GM18508 (cell line): ENCODE data around the gene STARD9.
"Not testable (repeated sequence)": the region's sequence is repeated elsewhere in the genome, so short reads cannot be mapped to it uniquely, and the experiment has no call there.

Source experiments
- ATAC-seq: cut with Tn5 transposase; IDR thresholded peaks from one replicate; pipeline ENCODE4 v1.9.1; 2021; ENCODE audit warnings: moderate number of reproducible peaks; ENCODE audit not compliant: insufficient read depth, unreplicated experiment

Gene STARD9

DNA sequence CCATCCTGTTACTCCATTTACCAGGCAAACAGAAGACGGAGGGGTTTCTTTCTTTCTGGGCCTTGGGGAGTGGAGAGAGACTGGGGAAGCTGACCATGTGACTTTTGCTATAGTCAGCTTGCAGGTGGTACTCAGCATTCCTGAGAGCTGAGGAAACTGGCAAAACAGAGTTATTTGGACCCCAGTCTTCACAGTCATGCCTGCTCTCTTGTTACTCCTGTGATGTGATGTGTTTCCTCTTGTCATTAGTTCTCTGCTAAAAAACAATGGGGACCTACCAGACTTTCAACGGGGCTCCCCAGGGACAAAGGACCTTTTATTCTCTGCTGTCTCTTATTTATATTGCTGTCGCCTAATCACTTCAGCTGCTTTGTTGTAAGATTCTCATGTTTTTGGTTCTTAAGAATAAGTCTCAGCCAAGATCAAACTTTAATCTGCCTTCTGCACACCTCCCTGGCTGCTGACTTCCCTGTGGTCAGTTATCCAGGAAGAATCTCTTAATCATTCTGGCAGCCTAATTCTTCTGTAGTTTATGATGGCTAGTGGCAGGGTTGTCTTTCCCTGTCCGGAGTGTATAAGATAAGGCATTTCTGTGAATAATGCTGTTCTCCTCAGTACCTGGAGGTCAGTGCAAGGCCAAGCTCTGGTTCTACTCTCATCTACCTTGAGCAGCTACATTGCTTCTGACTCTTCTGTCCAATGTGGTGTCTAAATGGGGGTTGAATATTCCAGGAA is 8.8 kb downstream of the STARD9 start:
- no peak for ATAC-seq

DNA sequence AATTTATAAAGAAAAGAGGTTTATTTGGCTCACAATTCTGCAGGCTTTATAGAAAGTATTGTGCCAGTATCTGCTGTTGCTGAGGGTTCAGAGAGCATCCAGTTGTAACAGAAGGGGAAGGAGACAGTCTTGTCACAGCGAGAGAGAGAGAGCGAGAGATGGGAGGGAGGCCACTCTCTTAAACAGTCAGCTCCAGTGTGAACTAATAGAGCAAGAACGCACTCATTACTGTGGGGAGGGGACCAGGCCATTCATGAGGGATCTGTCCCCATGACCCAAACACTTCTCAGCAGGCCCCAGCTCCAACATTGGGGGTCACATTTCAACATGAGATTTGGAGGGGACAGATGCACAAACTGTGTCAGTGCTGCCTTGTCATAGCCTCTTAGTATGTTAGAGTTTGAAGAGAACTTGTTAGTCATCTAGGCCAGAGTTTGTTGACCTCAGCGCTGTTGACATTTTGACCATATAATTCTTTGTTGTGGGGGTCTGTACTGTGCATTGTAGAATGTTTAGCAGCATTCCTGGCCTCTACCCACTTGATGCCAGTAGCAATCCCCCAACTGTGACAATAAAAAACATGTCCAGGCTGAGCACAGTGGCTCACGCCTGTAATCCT is 15.3 kb downstream of the STARD9 start:
- ATAC-seq, result no peak

DNA sequence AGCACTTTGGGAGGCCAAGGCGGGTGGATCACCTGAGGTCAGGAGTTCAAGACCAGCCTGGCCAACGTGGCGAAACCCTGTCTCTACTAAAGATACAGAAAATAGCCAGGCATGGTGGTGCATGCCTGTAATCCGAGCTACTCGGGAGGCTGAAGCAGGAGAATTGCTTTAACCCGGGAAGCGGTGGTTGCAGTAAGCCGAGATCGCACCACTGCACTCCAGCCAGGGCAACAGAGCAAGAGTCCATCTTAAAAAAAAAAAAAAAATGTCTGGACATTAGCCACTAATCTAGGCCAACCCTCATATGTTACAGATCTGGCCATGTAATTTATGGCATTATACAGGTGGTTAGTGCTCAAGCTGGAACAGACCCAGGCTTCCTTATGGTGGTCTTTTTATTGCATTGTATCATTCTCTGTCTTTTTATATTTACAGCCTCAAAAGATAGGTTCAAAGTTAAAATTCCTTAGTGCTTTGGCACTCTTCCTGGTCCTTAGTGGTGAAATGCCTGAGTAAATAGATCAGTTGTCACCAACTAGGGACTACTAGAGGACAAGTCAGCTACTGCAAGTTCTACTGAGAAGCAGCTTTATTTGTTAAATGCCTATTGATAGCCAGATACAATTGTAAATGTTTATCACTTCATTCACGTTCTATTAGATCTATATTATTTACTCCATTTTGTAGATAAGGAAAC is 16.0 kb downstream of the STARD9 start:
- ATAC-seq, result no peak

DNA sequence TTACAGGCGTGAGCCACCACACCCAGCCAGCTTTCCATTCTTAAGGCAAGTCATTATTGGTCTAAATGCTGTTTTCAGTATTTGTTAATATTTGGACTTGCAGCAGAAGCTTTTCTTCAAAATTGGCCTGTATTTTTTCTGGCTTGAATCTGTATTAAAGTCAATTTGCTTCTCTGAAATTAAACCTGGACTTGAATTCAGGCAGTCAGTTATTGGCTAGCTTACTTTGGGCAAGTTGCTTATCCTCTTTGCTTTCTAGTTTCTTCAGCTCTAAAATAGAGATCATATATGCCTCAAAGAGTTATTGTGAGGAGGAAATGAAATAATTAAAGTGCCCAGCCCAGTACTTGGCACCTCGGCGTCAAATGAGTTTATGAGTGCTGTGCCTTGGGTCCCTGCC is 17.3 kb downstream of the STARD9 start:
- ATAC-seq, result no peak

DNA sequence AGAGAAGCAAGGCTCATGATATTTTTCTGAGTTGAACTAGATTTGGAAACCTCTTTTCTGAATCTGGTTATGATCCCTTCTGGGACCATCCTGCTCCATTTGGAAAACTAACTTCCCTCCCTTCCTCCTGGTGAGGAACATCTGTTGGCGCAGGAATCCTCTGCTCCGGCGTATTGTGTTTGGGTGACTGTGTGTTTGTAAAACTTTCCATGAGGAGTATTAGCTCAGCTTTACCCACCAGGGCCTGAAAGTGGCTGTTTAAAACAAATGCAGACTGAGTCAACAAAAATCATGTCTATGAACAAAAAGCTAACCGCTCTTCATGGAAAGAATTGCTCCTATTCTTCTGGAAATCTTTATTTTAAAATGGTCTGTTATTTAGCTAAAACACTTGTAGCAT is 17.7 kb downstream of the STARD9 start:
- no peak for ATAC-seq

DNA sequence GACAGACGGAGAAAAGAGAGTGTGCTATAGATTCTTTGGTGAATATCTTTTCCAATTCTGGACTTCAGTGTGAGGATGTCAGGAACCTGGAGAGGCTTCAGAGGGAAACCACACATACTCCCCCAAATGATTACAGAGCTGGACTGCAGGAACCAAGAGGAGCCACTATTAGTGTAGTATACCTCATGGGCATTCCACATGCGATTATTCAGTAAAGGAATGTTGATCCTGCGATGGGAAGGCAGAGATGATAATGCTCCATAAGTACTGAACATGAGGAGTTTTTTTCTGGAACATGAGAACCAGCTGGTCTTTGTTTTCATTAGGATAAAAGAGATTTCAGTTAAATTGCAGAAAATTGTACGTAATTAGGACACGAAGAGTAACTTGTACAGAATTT is 18.7 kb downstream of the STARD9 start:
- ATAC-seq, result no peak

DNA sequence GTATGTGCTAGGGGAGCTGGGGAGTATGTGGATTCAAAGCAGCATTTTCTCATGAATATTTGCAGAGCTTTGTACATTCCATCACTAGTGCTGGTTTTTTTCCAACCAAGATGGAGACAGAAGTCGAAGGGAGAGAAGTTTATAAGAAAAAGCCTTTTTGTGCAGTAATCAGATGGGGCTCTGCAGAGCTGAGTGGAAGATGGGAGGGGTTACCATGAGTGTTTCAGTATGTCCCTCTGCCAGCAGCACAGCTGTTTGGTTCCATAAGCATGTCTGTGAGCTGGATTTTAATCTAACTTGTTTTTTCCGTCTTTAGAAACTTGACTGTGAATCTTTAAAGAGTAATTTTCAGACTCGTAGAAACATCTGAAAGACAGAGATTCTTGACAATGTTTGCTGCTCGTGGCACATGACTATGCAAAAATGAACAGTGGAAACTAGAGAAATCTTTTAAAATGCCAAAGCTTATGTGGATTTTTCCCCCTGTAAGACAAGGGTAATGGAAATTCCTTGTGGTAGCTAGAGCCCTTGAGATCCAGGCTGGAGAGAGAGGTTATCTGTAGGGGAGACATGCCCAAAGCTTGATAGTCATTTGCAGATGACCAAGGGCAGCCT is 20.3 kb downstream of the STARD9 start:
- ATAC-seq, result no peak

DNA sequence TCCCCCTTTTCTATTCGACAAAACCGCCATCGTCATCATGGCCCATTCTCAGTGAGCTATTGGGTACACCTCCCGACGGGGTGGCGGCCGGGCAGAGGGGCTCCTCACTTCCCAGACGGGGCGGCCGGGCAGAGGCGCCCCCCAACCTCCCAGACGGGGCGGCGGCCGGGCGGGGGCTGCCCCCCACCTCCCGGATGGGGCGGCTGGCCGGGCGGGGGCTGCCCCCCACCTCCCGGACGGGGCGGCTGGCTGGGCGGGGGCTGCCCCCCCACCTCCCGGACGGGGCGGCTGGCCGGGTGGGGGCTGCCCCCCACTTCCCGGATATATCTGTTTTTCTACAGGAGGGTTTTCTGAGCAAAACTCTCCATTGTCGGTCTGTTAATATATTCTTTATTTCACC is 25.9 kb downstream of the STARD9 start:
- not testable (repeated sequence) for ATAC-seq

DNA sequence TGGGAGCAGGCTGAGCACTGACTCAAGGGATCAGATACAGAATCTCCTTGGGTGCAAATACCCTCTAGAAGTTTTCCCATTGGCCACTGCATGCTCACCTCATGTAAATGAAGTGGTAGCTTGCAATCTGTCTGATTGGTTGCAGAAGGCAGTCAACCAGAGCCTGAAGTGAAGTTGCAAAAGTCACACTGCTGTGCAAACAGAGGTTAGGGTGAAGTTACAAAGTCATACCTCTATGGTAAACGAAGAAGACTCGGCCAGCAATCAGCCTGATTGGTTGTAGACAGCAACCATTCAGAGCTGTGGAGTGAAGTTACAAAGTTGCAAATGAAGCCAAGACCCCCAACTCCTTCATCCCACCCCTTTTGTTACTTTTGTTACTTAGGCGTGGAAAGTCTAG is 27.1 kb downstream of the STARD9 start:
- no peak for ATAC-seq

DNA sequence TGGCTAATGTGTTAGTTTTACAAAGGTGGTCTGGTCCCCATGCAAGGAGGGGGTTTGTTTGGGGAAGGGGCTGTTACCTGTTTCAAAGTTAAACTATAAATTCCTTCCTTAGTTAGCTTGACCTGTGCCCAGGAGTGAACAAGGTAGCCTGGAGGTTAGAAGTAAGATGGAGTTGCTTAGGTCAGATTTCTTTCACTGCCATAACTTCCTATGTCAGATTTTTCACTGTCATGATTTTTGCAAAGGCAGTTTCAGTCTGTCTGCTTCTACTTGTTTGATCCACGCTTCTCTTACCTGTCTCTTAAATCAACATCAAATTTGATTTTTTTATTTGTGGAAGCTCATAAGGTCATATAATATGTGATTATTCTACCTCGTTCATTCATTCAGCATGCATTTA is 28.6 kb downstream of the STARD9 start:
- ATAC-seq, result no peak

DNA sequence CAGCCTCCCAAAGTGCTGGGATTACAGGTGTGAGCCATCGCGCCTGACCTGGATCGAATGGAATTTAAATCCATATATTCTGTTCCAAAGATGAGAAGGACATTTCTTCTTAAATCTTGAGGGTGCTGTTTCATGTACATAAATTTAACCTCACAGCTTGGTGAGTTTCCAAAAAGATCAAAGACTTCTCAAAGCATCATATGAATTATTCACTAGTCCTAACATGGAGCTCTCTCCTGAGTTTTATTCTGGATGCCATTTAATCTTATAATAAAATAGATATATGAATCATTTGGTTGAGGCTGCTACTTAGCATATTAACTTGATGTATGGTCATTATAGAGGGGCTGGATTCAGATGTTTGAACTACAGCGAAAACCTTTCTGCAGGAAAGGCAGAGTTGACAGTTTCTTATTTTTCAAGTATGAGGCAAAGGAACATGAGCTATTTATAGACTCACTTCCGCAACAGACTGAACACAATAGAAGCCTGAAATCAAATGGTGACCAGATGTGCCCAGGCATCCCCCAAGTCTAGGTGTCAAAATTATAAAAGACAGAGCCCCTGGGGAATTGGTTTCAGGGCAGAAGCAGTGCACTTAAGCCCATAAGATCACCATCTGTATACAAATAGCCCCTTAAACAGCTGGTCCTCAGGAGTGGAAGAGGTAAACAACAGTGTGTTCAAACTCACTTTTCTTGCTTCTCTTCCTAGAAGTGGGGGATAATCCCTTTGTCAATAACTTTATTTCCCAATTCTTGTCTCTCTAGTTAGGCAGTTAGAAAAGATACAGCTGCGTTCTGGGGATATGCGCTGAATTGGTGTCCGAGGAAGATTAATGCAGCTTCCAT is 29.7 kb downstream of the STARD9 start:
- ATAC-seq, result no peak

DNA sequence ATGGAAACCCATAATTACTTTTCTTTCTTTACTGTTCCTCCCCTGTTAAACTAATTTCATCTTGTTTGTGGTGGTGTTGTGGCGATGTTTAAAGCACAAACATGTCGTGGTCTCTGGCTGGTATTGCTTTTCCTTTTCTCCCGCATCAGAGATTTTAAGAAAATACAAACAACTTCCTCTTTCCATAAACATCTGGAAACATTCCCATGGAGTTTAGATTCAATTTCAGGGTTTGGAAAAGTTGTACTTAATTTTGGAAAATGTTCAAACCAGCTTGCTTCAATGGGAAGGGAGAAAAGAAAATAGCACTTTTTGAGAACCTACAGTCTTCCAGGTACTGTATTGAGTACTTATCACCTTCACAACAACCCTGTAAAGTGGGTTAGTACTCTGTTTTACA is 30.4 kb downstream of the STARD9 start:
- ATAC-seq, result no peak

DNA sequence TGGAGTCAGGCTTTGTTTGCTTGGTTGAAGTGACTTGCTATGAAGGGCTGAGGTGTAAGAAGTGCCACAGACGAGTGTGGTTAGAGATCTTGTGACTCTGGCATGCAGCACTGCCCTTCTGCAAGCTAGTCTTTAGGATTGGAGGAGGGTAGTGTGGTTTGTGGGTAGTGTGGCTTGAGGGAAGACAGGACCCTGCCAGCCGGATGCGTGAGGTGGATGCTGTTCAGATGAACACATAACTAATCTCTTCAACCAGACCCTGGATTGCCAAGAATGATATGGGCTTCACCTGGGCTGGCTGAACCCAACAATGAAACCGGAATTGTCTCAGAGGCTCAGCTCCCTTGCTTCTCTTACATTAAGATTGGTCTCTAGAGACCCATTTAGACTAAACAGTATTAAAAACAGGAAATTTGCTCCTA is 32.7 kb downstream of the STARD9 start:
- ATAC-seq, result no peak

DNA sequence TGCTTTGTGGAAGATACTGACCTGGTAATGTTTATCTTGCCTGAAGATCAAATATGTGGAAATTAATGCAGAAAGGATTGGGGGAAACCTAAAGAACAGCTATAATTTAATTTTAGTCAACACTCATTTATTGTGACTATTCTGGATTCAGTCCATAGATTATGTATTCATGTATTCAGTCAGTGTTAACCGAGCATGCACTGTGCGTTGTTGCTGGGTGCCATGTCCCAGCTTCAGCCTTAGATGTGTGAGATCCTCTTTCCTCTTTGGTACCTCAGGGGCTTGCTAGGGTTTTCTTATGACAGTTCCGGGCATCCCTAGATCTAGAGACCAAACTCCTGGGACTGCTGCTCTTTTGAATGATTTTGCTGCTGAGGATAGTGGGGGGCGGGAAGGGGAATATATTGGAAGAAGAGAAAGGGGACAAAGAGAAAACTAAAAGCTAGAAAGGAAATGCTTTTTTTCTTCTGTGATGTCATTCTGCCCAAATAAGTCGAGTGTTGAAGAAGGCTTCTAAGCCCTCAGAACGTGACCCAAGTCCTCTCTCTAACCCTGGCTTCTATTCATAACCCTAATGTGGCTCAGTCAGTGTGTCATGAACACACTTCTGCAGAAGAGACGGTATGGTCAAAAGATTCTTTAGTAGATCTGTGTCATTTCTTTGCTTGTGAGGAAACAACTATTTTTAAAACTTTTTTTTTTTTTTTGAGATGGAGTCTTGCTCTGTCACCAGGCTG is 33.5 kb downstream of the STARD9 start:
- ATAC-seq, result no peak

DNA sequence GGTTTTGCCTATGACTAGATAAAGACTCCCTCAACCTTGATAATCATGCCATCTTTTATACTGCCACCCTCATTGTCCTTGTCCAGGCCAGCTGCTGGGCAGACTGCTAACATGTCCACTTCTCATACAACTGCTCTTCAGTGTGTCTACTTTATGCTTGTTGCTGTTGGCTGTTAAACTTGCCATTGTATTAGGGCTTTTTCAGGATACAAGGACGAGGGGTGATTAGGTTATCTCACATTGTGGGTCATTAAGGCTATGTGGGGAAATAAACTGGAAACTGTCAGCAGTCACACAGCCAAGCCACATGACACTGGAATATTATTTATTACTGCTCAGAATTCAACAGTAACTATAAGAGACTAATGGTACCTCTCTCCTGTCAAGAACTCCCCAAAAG is 36.1 kb downstream of the STARD9 start:
- ATAC-seq, result no peak

DNA sequence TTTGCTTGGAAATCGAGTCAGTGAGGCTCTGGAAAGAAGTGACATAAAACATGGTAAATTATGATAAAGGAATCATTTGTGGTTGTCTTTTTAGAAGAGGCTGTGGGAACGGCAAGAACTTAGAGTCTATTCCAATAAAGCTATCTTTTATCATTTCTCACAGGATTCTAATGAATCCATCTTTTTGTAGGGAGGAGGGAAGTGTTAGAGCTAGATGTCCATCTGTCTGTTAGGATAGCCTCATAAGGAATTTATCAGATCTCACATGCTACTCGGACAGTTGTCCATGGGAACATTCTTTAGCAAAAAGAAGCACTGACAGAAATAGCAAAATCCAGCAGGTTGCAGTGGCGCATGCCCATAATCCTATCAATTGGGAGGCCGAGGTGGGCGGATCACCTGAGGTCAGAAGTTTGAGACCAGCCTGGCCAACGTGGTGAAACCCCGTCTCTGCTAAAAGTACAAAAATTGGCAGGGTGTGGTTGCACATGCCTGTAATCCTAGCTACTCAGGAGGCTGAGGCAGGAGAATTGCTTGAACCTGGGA is 37.0 kb downstream of the STARD9 start:
- no peak for ATAC-seq

DNA sequence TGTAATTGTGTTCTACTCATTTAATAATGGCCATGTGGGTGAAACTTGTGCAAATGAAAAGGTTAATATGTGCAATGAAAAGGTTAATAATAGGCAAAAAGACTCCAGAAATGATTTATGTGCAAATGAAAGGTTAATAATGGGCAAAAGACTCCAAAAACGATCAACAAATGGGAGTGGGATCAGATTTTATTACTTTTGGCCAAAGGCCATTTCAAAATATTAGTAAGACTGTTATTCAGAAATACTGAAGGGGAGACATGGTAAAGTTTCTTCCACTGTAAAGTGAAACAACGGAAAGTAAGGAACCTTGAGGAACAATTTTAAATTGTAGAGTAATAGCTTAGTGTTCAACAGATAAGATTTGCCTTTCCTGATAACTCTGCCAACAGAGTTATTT is 40.7 kb downstream of the STARD9 start:
- no peak for ATAC-seq

DNA sequence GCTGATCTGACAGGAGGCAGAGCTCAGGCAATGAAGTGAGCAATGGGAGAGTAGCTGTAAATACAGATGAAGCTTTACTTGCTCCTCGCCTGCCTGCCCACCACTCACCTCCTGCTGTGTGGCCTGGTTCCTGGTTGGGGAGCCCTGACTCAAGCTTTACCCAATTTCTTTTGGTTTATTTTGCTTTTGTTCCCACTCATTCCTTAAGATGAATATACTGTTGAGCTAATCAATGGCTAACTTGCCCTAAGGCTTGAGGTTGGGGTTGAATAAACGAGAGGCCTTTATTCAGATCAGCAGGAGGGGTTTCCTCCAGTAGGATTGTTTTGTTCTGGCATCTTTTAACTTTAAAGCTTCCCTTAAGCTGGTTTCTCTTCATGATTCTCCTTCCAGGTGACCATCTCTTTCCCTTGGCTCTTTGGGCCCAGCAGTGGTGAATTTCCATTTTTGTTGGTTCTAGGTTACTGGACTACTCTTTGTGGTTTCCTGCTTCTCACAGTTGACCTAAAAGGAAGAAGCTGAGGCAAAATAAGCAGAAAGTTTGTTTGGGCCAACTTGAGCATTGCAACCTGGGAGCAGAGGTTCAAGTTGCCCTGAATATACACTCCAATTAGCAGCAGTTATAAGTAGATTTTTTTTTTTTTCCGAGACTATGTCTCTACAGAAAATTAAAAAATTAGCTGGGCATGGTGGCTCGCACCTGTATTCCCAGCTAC is 44.4 kb downstream of the STARD9 start:
- no peak for ATAC-seq

DNA sequence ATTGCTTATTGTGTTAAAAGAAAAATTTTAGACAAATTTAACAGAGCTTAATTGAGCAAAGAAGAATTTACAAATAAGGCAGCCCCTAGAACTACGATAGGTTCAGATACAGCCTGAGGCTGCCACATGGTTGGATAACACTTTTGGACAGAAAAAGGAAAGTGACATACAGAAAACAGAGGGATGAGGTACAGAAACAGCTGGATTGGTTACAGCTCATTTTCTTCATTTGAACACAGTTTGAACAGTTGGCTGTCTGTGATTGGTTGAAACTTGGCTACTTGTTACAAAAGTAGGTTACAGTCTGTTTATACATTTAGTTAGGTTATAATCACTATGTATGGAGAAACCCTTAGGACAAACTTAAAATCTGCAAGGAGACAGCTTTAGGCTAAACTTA is 46.0 kb downstream of the STARD9 start:
- ATAC-seq, result no peak
